Measurements from ENCODE around the gene FLRT2. TPM values are rescaled to one million over a fixed set of nuclear protein-coding genes. Genes with fewer than 3 reads are reported as not detected.
A peak's percentile ranks its signal among the peaks of the same experiment; 100 is the strongest.

Gene FLRT2
- total RNA-seq, 4 donors from 2014 or later: 2.2 to 7.1 (median 5.4) TPM

GRCh38 chr14:85566603-85567002 is 36.7 kb downstream of the FLRT2 start:
- DNase-seq (no peak), ATAC-seq (peak in 1 of 2 donors; percentile 11)
- Histone ChIP-seq H3K9me3 (no peaks in the 10 kb centered on the region), H3K4me3 (no peak overlapping the region), H3K36me3 (no peaks in the 10 kb centered on the region), H3K4me1 (peaks cover 10 to 33% of the 10 kb centered on the region in 2 donors), H3K27me3 (no peaks in the 10 kb centered on the region), H3K27ac (peak overlapping the region; percentile 31 to 83 (median 64))
- intact Hi-C loops (cut with DNase I; ENCODE audit: low total_unique reads): no loop called here
- in situ Hi-C loops (cut with MboI; ENCODE audit: low sequenced_read_pairs in 4 of 4): no loop called here
- TF ChIP-seq, protein P1, sequence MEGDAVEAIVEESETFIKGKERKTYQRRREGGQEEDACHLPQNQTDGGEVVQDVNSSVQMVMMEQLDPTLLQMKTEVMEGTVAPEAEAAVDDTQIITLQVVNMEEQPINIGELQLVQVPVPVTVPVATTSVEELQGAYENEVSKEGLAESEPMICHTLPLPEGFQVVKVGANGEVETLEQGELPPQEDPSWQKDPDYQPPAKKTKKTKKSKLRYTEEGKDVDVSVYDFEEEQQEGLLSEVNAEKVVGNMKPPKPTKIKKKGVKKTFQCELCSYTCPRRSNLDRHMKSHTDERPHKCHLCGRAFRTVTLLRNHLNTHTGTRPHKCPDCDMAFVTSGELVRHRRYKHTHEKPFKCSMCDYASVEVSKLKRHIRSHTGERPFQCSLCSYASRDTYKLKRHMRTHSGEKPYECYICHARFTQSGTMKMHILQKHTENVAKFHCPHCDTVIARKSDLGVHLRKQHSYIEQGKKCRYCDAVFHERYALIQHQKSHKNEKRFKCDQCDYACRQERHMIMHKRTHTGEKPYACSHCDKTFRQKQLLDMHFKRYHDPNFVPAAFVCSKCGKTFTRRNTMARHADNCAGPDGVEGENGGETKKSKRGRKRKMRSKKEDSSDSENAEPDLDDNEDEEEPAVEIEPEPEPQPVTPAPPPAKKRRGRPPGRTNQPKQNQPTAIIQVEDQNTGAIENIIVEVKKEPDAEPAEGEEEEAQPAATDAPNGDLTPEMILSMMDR (IDR thresholded peaks at IDR 0.05 in 4 of 5, conservative IDR thresholded peaks at IDR 0.05 in 1 of 5): no peak
- no peak for TF ChIP-seq POLR2A (IDR thresholded peaks at IDR 0.05)

- TF ChIP-seq, protein P1 (IDR thresholded peaks at IDR 0.05 in 4 of 5, conservative IDR thresholded peaks at IDR 0.05 in 1 of 5): no peak
- TF ChIP-seq POLR2A (IDR thresholded peaks at IDR 0.05): no peak
- DNase-seq (no peak), ATAC-seq (no peak)
- no peak overlapping the region for H3K4me3 ChIP-seq
- H3K27me3 ChIP-seq: no peaks in the 10 kb centered on the region
- peaks cover 42 to 55% of the 10 kb centered on the region in 2 donors for H3K4me1 ChIP-seq
- intact Hi-C loops (cut with DNase I; ENCODE audit: low total_unique reads) (loop anchor here (2.0 kb wide), 1 partner anchor 33 kb away; no protein-coding TSS in a partner anchor), in situ Hi-C loops (cut with MboI; ENCODE audit: low sequenced_read_pairs in 4 of 4) (no loop called here)
- no peaks in the 10 kb centered on the region for H3K9me3 ChIP-seq
- H3K27ac ChIP-seq: peak overlapping the region; percentile 77 to 86 (median 82)
- no peaks in the 10 kb centered on the region for H3K36me3 ChIP-seq
Measured at GRCh38 chr14:85572011-85572410, 42.1 kb downstream of the FLRT2 start.

DNA sequence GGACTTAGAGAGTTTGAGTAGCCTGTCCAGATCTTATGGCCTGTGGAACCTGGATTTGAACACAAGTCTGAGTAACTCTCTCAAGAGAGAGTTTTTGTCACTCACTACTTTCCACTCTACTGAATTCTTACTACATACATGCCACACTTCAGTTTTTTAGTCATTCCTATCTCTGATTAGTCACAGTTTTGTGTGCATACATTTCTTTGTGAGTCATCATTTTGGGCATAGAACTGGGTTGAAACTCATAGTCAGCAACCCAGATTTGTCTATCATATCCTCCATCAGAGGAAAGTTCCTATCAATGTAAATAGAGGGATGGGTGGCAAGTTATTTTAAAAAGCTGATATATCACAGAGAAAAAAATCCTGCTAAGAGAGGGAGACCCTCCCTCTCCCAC is 42.9 kb downstream of the FLRT2 start:
- intact Hi-C loops (cut with DNase I; ENCODE audit: low total_unique reads) (loop anchor here (2.0 kb wide), 1 partner anchor 34 kb away; no protein-coding TSS in a partner anchor), in situ Hi-C loops (cut with MboI; ENCODE audit: low sequenced_read_pairs in 4 of 4) (no loop called here)
- Histone ChIP-seq H3K9me3 (no peaks in the 10 kb centered on the region), H3K27me3 (no peaks in the 10 kb centered on the region), H3K36me3 (no peaks in the 10 kb centered on the region), H3K4me3 (no peak overlapping the region), H3K4me1 (peaks cover 48 to 62% of the 10 kb centered on the region in 2 donors), H3K27ac (peak overlapping the region; percentile 77 to 86 (median 82))
- no peak for DNase-seq
- TF ChIP-seq POLR2A (IDR thresholded peaks at IDR 0.05): no peak
- TF ChIP-seq, protein P1 (IDR thresholded peaks at IDR 0.05 in 4 of 5, conservative IDR thresholded peaks at IDR 0.05 in 1 of 5): no peak
- no peak for ATAC-seq

DNA sequence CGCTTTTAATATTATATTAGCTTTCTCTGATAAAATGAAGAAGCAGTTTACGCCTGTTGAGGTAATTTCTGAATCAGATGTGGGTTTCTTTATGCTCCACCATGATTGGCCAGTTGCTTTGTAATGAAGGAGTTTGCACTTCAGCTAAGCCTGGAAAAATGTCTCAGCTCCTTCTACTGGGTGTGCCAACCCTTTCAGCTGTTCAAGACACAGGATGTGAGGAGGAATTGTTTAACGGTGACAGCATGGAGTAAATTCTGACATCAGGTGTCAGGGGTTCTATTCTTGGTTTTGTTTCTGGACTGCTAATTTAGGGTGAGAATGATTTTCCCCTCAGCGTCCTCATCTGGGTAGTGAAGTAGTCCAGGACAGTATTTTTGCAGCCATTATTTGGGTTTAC is 43.5 kb downstream of the FLRT2 start:
- intact Hi-C loops (cut with DNase I; ENCODE audit: low total_unique reads) (loop anchor here (2.0 kb wide), 1 partner anchor 35 kb away; no protein-coding TSS in a partner anchor), in situ Hi-C loops (cut with MboI; ENCODE audit: low sequenced_read_pairs in 4 of 4) (no loop called here)
- DNase-seq: peak; percentile 44 to 57
- Histone ChIP-seq H3K9me3 (no peaks in the 10 kb centered on the region), H3K4me1 (peaks cover 50 to 62% of the 10 kb centered on the region in 2 donors), H3K36me3 (no peaks in the 10 kb centered on the region), H3K27ac (peak overlapping the region; percentile 77 to 86 (median 82)), H3K27me3 (no peaks in the 10 kb centered on the region), H3K4me3 (no peak overlapping the region)
- TF ChIP-seq POLR2A (IDR thresholded peaks at IDR 0.05): no peak
- TF ChIP-seq, protein P1 (IDR thresholded peaks at IDR 0.05 in 4 of 5, conservative IDR thresholded peaks at IDR 0.05 in 1 of 5): no peak
- peak; percentile 80 to 82 for ATAC-seq
